Lower lobe of right lung (tissue), 2 donors: ENCODE data around the gene ATP6V1B1. TPM values are rescaled to one million over a fixed set of nuclear protein-coding genes. Genes with fewer than 3 reads are reported as not detected.

Source experiments
- ATAC-seq, 2 donors: fragments of 200-7000 bp; cut with Tn5 transposase; one replicate each; pipeline ENCODE4 v1.9.1; 2020 to 2022; ENCODE audit warnings: mild to moderate bottlenecking in 2 of 2, moderate library complexity in 2 of 2
- DNase-seq: peaks from one replicate; pipeline ENCODE4 v3.0.0-alpha.2; 2020
- H3K27ac ChIP-seq: fragments of 200-600 bp; one replicate; pipeline ENCODE4 v1.8.0; 2022
- H3K27me3 ChIP-seq: fragments of 200-600 bp; one replicate; pipeline ENCODE4 v1.8.0; 2022; ENCODE audit warnings: low read depth
- H3K36me3 ChIP-seq: fragments of 200-600 bp; one replicate; pipeline ENCODE4 v1.8.0; 2022; ENCODE audit warnings: mild to moderate bottlenecking
- H3K4me1 ChIP-seq: fragments of 200-600 bp; one replicate; pipeline ENCODE4 v1.8.0; 2022
- H3K4me3 ChIP-seq: fragments of 200-600 bp; one replicate; pipeline ENCODE4 v1.8.0; 2022; ENCODE audit warnings: mild to moderate bottlenecking
- H3K9me3 ChIP-seq: fragments of 200-600 bp; one replicate; pipeline ENCODE4 v1.8.0; 2022
- CTCF ChIP-seq: fragments of 200-600 bp; IDR thresholded peaks from one replicate; pipeline ENCODE4 v1.8.0; 2022; ENCODE audit warnings: antibody characterized with exemption, mild to moderate bottlenecking
- intact Hi-C: fragments of 100-400 bp; cut with DNase I; formaldehyde crosslinking; loops from one replicate; pipeline ENCODE4 v1.11.0; 2022
- total RNA-seq: library from RNA; stranded (reverse); fragmentation: NEBNext Ultra II Directional; extraction: Animal tissue kit (Norgen Biotek cat#: 25700); gene quantifications from one replicate; pipeline ENCODE4 v1.2.1, GENCODE V29; 2021
- donor health status: DM: no; HTN: yes; CAD: no; lungs with severe emphysema.

Gene ATP6V1B1
- total RNA-seq, 1 donor from 2014 or later = 2.2 TPM

- Histone ChIP-seq H3K27me3 (peaks cover 20% of the 10 kb centered on the region), H3K4me1 (no peaks in the 10 kb centered on the region), H3K4me3 (peak overlapping the region; percentile 56), H3K36me3 (no peaks in the 10 kb centered on the region), H3K27ac (no peak overlapping the region), H3K9me3 (no peaks in the 10 kb centered on the region)
- DNase-seq (no peak), ATAC-seq (no peak)
- TF ChIP-seq CTCF = no peak
- intact Hi-C loops = no loop called here
These were observed 29.8 kb downstream of the ATP6V1B1 start for GRCh38 chr2:70965506-70965905.

GRCh38 chr2:70966681-70967080, 31.0 kb downstream of the ATP6V1B1 start:
- DNase-seq = no peak
- peaks cover 20% of the 10 kb centered on the region for H3K27me3 ChIP-seq

GRCh38 chr2:70967189-70967588, 31.5 kb downstream of the ATP6V1B1 start:
- H3K27me3 ChIP-seq = peaks cover 20% of the 10 kb centered on the region
- H3K9me3 ChIP-seq = no peaks in the 10 kb centered on the region
- no peaks in the 10 kb centered on the region for H3K36me3 ChIP-seq
- DNase-seq = no peak
- H3K4me3 ChIP-seq = no peak overlapping the region
- no peak for ATAC-seq
- intact Hi-C loops = no loop called here
- no peak for TF ChIP-seq CTCF
- no peak overlapping the region for H3K27ac ChIP-seq
- H3K4me1 ChIP-seq = no peaks in the 10 kb centered on the region

More at GRCh38 chr2:70966681-70967080, 31.0 kb downstream of the ATP6V1B1 start:
- TF ChIP-seq CTCF = no peak
- no peaks in the 10 kb centered on the region for H3K9me3 ChIP-seq
- intact Hi-C loops = no loop called here
- H3K36me3 ChIP-seq = no peaks in the 10 kb centered on the region
- no peaks in the 10 kb centered on the region for H3K4me1 ChIP-seq
- ATAC-seq = no peak
- H3K4me3 ChIP-seq = no peak overlapping the region
- no peak overlapping the region for H3K27ac ChIP-seq

- H3K4me3 ChIP-seq = no peak overlapping the region
- intact Hi-C loops = no loop called here
- H3K9me3 ChIP-seq = no peaks in the 10 kb centered on the region
- H3K27me3 ChIP-seq = no peaks in the 10 kb centered on the region
- H3K4me1 ChIP-seq = peaks cover 10% of the 10 kb centered on the region
- H3K36me3 ChIP-seq = no peaks in the 10 kb centered on the region
- no peak for DNase-seq
- no peak for ATAC-seq
- no peak for TF ChIP-seq CTCF
- H3K27ac ChIP-seq = no peak overlapping the region
These were observed 38.9 kb downstream of the ATP6V1B1 start for GRCh38 chr2:70974592-70974991.

- H3K36me3 ChIP-seq = no peaks in the 10 kb centered on the region
- H3K4me3 ChIP-seq = no peak overlapping the region
- intact Hi-C loops = no loop called here
- peaks cover 10% of the 10 kb centered on the region for H3K4me1 ChIP-seq
- DNase-seq = no peak
- no peak for TF ChIP-seq CTCF
- no peak overlapping the region for H3K27ac ChIP-seq
- no peak for ATAC-seq
- no peaks in the 10 kb centered on the region for H3K27me3 ChIP-seq
- no peaks in the 10 kb centered on the region for H3K9me3 ChIP-seq
These were observed 39.5 kb downstream of the ATP6V1B1 start for GRCh38 chr2:70975237-70975636.
